Upper lobe of right lung (tissue), 1 donor: ENCODE data around the gene SMYD1. TPM values are rescaled to one million over a fixed set of nuclear protein-coding genes. Genes with fewer than 3 reads are reported as not detected.

Experiments
- ATAC-seq: fragments of 200-7000 bp; cut with Tn5 transposase; one replicate; pipeline ENCODE4 v1.9.1; 2020; ENCODE audit warnings: mild to moderate bottlenecking, moderate library complexity
- DNase-seq: peaks from one replicate; pipeline ENCODE4 v3.0.0-alpha.2; 2020
- H3K27ac ChIP-seq: fragments of 200-600 bp; one replicate; pipeline ENCODE4 v1.8.0; 2022
- H3K27me3 ChIP-seq: fragments of 200-600 bp; one replicate; pipeline ENCODE4 v1.8.0; 2022; ENCODE audit warnings: mild to moderate bottlenecking
- H3K36me3 ChIP-seq: fragments of 200-600 bp; one replicate; pipeline ENCODE4 v1.8.0; 2022
- H3K4me1 ChIP-seq: fragments of 200-600 bp; one replicate; pipeline ENCODE4 v1.8.0; 2022
- H3K4me3 ChIP-seq: fragments of 200-600 bp; one replicate; pipeline ENCODE4 v1.8.0; 2022; ENCODE audit warnings: mild to moderate bottlenecking
- H3K9me3 ChIP-seq: fragments of 200-600 bp; one replicate; pipeline ENCODE4 v1.8.0; 2022
- CTCF ChIP-seq: fragments of 200-600 bp; IDR thresholded peaks from one replicate; pipeline ENCODE4 v1.8.0; 2022; ENCODE audit warnings: antibody characterized with exemption
- intact Hi-C: fragments of 100-400 bp; cut with DNase I; formaldehyde crosslinking; loops from one replicate; pipeline ENCODE4 v1.11.0; 2022
- total RNA-seq: library from RNA; stranded (reverse); fragmentation: NEBNext Ultra II Directional; extraction: Animal tissue kit (Norgen Biotek cat#: 25700); gene quantifications from one replicate; pipeline ENCODE4 v1.2.1, GENCODE V29; 2021
- donor health status: DM: no; HTN: yes; CAD: no; lungs with severe emphysema.

The SMYD1 gene
- total RNA-seq, 1 donor from 2014 or later = not detected

GRCh38 chr2:88123975-88124917, 56.6 kb downstream of the SMYD1 start:
- no peak for DNase-seq
- no peak overlapping the region for H3K27ac ChIP-seq
- intact Hi-C loops = no loop called here
- H3K9me3 ChIP-seq = no peaks in the 10 kb centered on the region
- H3K4me1 ChIP-seq = no peaks in the 10 kb centered on the region
- no peaks in the 10 kb centered on the region for H3K27me3 ChIP-seq
- TF ChIP-seq CTCF = no peak
- H3K4me3 ChIP-seq = no peak overlapping the region
- no peaks in the 10 kb centered on the region for H3K36me3 ChIP-seq
- ATAC-seq = peak; percentile 16

GRCh38 chr2:88125344-88125923, 57.8 kb downstream of the SMYD1 start:
- H3K36me3 ChIP-seq = no peaks in the 10 kb centered on the region
- DNase-seq (no peak), ATAC-seq (no peak)
- no peak overlapping the region for H3K27ac ChIP-seq
- H3K4me1 ChIP-seq = no peaks in the 10 kb centered on the region
- intact Hi-C loops = no loop called here
- no peak for TF ChIP-seq CTCF
- no peaks in the 10 kb centered on the region for H3K27me3 ChIP-seq
- H3K9me3 ChIP-seq = no peaks in the 10 kb centered on the region
- no peak overlapping the region for H3K4me3 ChIP-seq

GRCh38 chr2:88125924-88126771, 58.5 kb downstream of the SMYD1 start:
- Histone ChIP-seq H3K27me3 (no peaks in the 10 kb centered on the region), H3K4me1 (no peaks in the 10 kb centered on the region), H3K27ac (no peak overlapping the region), H3K9me3 (no peaks in the 10 kb centered on the region), H3K4me3 (no peak overlapping the region), H3K36me3 (no peaks in the 10 kb centered on the region)
- DNase-seq = no peak
- intact Hi-C loops = no loop called here
- ATAC-seq = no peak
- TF ChIP-seq CTCF = no peak

GRCh38 chr2:88126772-88127637, 59.4 kb downstream of the SMYD1 start:
- H3K4me3 ChIP-seq = no peak overlapping the region
- H3K36me3 ChIP-seq = no peaks in the 10 kb centered on the region
- ATAC-seq (no peak), DNase-seq (no peak)
- no peak overlapping the region for H3K27ac ChIP-seq
- no peaks in the 10 kb centered on the region for H3K9me3 ChIP-seq
- TF ChIP-seq CTCF = no peak
- no peaks in the 10 kb centered on the region for H3K27me3 ChIP-seq
- H3K4me1 ChIP-seq = no peaks in the 10 kb centered on the region
- intact Hi-C loops = no loop called here

- no peaks in the 10 kb centered on the region for H3K4me1 ChIP-seq
- ATAC-seq (no peak), DNase-seq (no peak)
- H3K36me3 ChIP-seq = no peaks in the 10 kb centered on the region
- no peaks in the 10 kb centered on the region for H3K9me3 ChIP-seq
- H3K27me3 ChIP-seq = no peaks in the 10 kb centered on the region
- no peak overlapping the region for H3K4me3 ChIP-seq
- no peak overlapping the region for H3K27ac ChIP-seq
- intact Hi-C loops = no loop called here
- no peak for TF ChIP-seq CTCF
These were observed 59.9 kb downstream of the SMYD1 start for GRCh38 chr2:88127638-88127887.
